Measurements from ENCODE around the gene FAM120AOS. TPM values are rescaled to one million over a fixed set of nuclear protein-coding genes. Genes with fewer than 3 reads are reported as not detected.

The FAM120AOS gene
- total and polyA plus RNA-seq, 2 of the 8 experiments (the other 6 are each of a cell fraction or from before 2014, with no cell fraction given), result 29.6 to 37.6 TPM

- Histone ChIP-seq H4K8ac (ENCODE audit: extremely low read depth, insufficient read depth, low read length) (no peak overlapping the region), H3K56ac (replicated peaks; ENCODE audit: insufficient read length, low read depth, low read length) (no peak overlapping the region), H3K27me3 (replicated peaks in 1 of 4; ENCODE audit: control insufficient read depth in 3 of 4, extremely low read depth in 1 of 4, insufficient read depth in 3 of 4, low read length in 3 of 4) (no peaks in the 10 kb centered on the region), H2BK120ac (replicated peaks; ENCODE audit: low read depth, low read length) (no peak overlapping the region), H2AK5ac (ENCODE audit: low read depth, low read length) (no peak overlapping the region), H3K23me2 (ENCODE audit: low read depth, low read length) (no peaks in the 10 kb centered on the region), H4K91ac (replicated peaks; ENCODE audit: insufficient read length, low read length) (no peak overlapping the region), H3K79me1 (ENCODE audit: low read depth, low read length) (no peaks in the 10 kb centered on the region), H2BK5ac (ENCODE audit: low read depth, low read length) (no peak overlapping the region), H2BK20ac (ENCODE audit: low read length) (no peak overlapping the region), H3K14ac (ENCODE audit: insufficient read length) (no peak overlapping the region), H3K23ac (ENCODE audit: insufficient read length) (no peak overlapping the region), H4K5ac (ENCODE audit: insufficient read length, low read depth, low read length) (no peak overlapping the region), H3K27ac (ENCODE audit: low read depth, low read length) (no peak overlapping the region), H3K9ac (replicated peaks in 1 of 4; ENCODE audit: extremely low read depth in 1 of 4, low read depth in 3 of 4, low read length in 3 of 4) (no peak overlapping the region), H3K9me3 (ENCODE audit: insufficient read depth in 2 of 2, low read depth in 1 of 2, low read length in 1 of 2) (no peaks in the 10 kb centered on the region), H3K36me3 (ENCODE audit: control insufficient read depth in 2 of 4, insufficient read depth in 4 of 4, low read length in 3 of 4) (no peaks in the 10 kb centered on the region), H2AFZ (ENCODE audit: low read length) (no peak overlapping the region), H3K18ac (ENCODE audit: extremely low read depth, low read length) (no peak overlapping the region), H4K20me1 (replicated peaks in 1 of 2; ENCODE audit: control insufficient read depth in 1 of 2, insufficient read depth in 2 of 2, low read length in 2 of 2) (no peaks in the 10 kb centered on the region), H3K4ac (replicated peaks; ENCODE audit: insufficient read length, low read depth, low read length) (no peak overlapping the region), H3K4me3 (ENCODE audit: extremely low read depth in 1 of 4, insufficient read depth in 2 of 4, low read depth in 3 of 4, low read length in 4 of 4) (no peak overlapping the region), H2BK15ac (ENCODE audit: low read length) (no peak overlapping the region), H2BK12ac (ENCODE audit: low read depth, low read length) (no peak overlapping the region), H3K79me2 (ENCODE audit: control insufficient read depth in 1 of 2, insufficient read depth in 2 of 2, low read length in 2 of 2) (no peaks in the 10 kb centered on the region), H3K4me1 (replicated peaks in 1 of 4; ENCODE audit: control insufficient read depth in 3 of 4, insufficient read depth in 4 of 4, low read length in 3 of 4) (no peaks in the 10 kb centered on the region), H3K4me2 (ENCODE audit: insufficient read depth in 1 of 2, low read depth in 2 of 2, low read length in 2 of 2) (no peak overlapping the region)
- ChIA-PET POLR2A (ENCODE audit: partially characterized antibody) (no interaction called here), CTCF (ENCODE audit: partially characterized antibody) (interaction anchor here (0.7 kb wide), 1 partner anchor 69 kb away, joined by 3 read pairs; no protein-coding TSS in a partner anchor)
- FAIRE-seq (no peak), DNase-seq (ENCODE audit: low read depth in 1 of 2, low spot score in 2 of 2) (no peak)
- WGBS, 2 experiments (ENCODE audit: extremely low coverage in 1 of 2, insufficient coverage in 1 of 2, insufficient read length in 1 of 2, insufficient replicate concordance in 2 of 2, low coverage in 1 of 2, low lambda C conversion rate in 2 of 2, missing lambda C conversion rate in 1 of 2), result 89% methylated on average over 5 of the region's 5 CpGs; no CpG with 5 or more reads in 1 of the 2 experiments
- TF ChIP-seq TEAD4 (IDR thresholded peaks at IDR 0.05; ENCODE audit: low read depth, low read length) (no peak), ASH2L (IDR thresholded peaks at IDR 0.05; ENCODE audit: low read length) (no peak), YY1 (IDR thresholded peaks at IDR 0.05; ENCODE audit: low read depth, low read length) (no peak), GTF2F1 (IDR thresholded peaks at IDR 0.05; ENCODE audit: borderline replicate concordance, low read depth, low read length) (no peak), CREB1 (IDR thresholded peaks at IDR 0.05) (no peak), ZNF274 (IDR thresholded peaks at IDR 0.05; ENCODE audit: borderline replicate concordance, extremely low read depth, low read length) (no peak), SP2 (IDR thresholded peaks at IDR 0.05; ENCODE audit: low read length) (no peak), POU5F1 (IDR thresholded peaks at IDR 0.05; ENCODE audit: low read depth, low read length) (no peak)
Observed at GRCh38 chr9:93406371-93406770, 47.0 kb downstream of the FAM120AOS start.
